Gastrocnemius medialis (tissue), 4 donors: ENCODE measurements around the gene ZSWIM4.

Experiments used
- CTCF ChIP-seq, 5 experiments: fragments of 450-650 bp in 3 of 5; fragments of 200-600 bp in 2 of 5; sonication (generic) in 2 of 5; IDR thresholded peaks in 4 of 5; conservative IDR thresholded peaks in 1 of 5; 1 replicate in 4 of 5; 2 replicates in 1 of 5; pipeline ENCODE4 v1.5.1; 2016 to 2019; ENCODE audit warnings: antibody characterized with exemption in 5 of 5, mild to moderate bottlenecking in 3 of 5, moderate library complexity in 3 of 5
- POLR2A ChIP-seq, 2 donors: fragments of 450-650 bp; IDR thresholded peaks; one replicate each; pipeline ENCODE4 v1.6.1; 2017; ENCODE audit warnings: antibody characterized with exemption in 2 of 2, mild to moderate bottlenecking in 2 of 2, moderate library complexity in 2 of 2

- no peak for TF ChIP-seq CTCF (IDR thresholded peaks at IDR 0.05 in 4 of 5, conservative IDR thresholded peaks at IDR 0.05 in 1 of 5)
- TF ChIP-seq POLR2A (IDR thresholded peaks at IDR 0.05) = no peak
Measured at GRCh38 chr19:13864667-13865570, 69.7 kb downstream of the ZSWIM4 start.
